Epidermal melanocyte (primary cell): ENCODE measurements around the gene CACNA1E.

Source experiments
- DNase-seq: peaks from one replicate; pipeline ENCODE4 v3.0.0; 2011; ENCODE audit warnings: low spot score; ENCODE audit not compliant: insufficient read length

The CACNA1E gene

DNA sequence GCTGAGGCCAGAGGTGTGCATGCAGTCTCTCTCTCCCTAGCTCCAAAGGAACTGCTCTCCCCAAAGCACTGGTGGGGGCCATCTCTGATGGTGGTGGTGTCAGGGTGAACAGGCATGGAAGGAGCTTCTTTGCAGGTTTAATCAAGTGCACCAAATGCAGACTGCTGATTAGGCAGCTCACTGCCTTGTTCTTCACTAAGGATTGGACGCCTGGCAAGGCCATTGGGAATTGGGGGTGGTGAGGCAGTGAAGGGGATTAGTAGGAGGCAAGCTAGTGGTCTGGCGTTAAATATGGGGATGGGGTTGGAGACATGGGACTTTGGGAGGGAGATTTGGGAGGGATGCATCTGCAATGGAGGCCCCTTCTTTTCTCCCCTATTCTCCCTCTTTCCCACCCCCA lies 1.5 kb downstream of the CACNA1E start:
- DNase-seq, result no peak

DNA sequence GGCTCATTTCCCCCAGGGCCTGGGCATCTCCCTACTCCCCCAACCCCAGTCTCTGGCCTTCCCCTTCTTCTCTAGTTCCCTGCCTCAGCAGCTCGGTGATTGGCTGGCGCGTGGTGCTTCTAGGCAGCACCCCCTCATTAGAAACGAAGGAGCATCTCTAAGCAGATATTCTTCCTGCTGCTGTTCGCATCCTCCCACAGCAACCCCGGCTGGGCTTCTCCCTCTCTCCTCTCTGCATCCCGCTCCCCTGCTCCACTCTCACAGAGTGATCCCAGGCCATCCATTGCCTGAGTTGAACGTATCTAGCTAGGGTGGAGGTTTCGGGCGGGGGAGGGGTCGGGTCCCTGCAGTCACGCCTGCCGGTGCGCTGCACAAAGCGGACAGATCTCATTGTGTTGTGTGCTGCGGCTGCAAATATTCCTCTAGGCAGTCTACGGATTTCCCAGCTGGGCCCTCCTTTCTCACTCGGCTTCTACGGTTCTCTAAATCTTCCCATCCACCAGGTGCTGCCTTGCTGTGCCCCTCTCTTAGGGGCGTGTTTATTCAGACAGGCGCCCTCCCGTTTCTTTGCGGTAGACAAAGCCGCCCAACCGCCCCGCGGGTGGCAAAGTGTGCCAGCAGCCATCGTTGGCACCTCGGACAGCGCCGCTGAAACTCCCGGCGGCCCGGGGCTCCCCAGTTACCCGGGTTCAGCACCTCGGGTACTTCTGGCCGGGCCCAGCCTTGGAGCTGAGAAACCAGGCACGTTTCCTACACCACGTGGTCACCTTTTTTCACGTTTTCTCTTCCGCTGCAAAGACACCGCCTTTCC lies 2.2 kb downstream of the CACNA1E start:
- no peak for DNase-seq

DNA sequence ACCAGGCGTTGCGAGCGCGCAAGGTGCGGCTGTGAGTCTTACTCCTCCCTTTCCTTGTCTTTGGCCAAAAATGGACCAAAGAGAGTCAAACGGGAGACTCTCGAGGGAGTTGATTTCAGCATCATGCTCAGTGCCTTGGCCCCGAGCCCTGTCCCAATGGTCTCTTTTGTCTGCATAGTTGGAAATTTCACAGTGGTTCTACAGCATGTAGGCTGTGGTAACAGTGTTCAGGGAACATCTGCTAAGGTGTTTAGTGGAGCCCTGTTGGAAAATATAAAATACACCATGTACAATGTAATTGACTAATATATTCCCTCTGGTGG lies 2.7 kb downstream of the CACNA1E start:
- DNase-seq, result no peak

- no peak for DNase-seq
Measured at GRCh38 chr1:181488866-181489265, 5.5 kb downstream of the CACNA1E start.

- DNase-seq, result no peak
Measured at GRCh38 chr1:181490276-181490675, 7.0 kb downstream of the CACNA1E start.

DNA sequence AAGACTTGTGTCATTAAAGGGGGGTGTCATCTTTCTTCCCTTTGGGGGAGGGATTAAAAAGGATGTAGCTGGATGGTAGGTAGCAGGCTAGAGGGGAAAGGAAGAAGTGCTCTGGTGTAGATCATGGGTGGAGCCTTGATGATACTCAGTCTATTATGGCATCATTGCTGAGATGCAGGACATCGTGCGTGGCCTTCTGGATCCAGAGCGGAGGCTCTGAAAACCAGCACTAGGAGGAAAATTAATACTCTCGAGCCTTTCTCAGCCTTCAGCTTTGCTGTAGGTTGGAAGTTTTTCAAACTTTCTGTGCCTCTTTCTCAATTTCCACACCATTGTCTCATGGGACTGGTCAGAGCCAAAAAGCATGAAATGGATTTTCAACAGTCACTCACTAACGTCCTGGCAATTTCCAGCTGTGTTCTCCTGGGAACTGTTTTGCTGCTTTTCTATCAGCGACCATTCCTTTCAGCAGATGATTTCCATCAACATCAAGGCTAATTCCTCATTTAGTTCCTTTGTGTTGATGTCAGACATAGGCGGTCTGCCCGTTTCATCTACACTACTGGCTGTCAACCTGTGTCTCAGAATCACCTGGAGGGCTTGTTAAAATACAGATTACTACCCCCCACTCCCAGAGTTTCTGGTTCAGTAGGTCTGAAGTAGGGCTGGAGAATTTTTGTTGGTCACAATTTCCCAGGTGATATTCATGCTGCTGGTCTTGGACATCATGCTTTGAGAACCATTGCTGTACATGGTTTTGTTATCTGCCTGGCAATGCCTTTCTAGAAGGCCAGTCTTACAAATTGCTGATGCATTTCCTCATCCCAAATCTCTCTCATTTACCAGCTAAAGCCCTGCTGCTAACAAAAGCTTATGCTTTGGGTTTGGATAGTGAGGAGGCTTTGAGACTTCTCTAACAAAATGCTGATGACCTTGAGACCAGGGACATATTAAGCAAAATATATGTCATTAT lies 7.7 kb downstream of the CACNA1E start:
- no peak for DNase-seq

DNA sequence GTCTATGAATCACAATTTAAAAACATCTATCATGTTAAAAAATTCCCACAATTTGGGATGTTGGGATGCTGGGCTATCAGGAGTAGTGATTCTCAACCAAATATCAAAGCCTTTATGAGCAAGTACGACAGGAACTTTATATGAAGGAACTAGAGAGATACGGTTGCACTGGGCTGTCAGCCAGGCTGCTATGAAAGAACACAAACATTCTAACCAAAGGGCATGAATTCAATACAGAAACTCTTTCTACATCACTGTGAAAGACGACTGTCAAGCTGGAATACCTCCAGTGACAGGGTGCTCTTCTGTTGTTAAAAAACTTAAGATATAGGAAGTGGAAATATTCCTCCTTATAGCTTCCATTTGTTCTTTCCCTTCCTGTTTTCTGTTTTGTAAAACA lies 9.8 kb downstream of the CACNA1E start:
- DNase-seq, result no peak

DNA sequence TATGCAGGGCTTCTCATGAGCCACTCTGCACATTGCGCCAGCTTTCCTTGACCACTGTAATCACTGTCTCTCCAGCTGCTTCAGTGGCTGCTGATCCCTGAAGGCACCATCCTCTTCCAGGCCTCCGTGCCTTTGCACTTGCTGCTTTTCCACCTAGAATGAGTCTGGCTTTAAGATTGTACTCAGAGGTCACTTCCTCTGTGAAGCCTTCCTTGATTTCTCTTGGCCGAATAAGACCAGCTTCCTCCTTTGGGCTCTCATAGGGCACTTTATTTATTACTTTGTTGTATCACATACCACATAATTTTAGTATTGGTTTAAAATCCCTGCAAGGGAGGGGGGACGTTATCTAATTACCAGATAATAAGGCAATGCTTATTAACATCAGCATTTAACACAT lies 10.6 kb downstream of the CACNA1E start:
- no peak for DNase-seq

DNA sequence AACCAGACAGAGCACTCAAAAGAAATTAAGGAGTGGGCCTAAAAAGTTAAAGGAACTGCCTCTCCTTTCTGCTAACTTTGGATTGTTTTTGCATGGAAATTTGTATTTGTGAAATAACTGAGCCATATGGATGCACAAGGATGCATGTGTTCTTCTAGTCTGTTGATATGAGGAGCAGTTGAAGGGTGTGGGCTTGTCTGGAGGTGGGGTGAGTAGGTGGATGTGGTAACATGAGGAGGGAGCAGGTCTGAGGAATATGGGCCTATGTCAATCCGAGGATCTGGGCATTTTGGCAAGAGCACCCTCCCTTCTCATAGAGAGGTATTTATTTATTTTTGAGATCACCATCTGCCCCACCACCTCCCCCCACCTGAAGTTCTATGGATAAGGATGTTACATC lies 13.4 kb downstream of the CACNA1E start:
- no peak for DNase-seq

DNA sequence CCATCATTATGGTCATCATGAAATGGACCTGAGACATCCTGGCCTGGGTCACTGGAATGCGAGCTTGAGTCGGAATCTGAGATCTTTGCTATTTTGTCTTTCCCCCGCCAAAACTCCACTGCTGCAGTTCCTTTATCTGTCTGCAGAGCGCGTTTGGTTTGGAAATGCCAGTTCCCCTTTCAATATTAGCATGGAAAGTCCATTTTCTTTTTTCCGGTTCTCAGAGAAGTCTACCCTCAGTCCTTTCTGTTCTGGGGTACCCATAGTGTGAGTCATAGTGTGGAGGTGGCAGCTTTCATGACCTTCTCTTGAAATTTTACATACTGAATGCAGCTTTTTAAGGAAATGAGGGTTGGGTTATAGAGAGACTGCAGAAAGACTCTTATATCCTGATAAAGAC lies 14.6 kb downstream of the CACNA1E start:
- no peak for DNase-seq

GRCh38 chr1:181499825-181500224 lies 16.5 kb downstream of the CACNA1E start:
- no peak for DNase-seq

GRCh38 chr1:181500636-181501035 lies 17.3 kb downstream of the CACNA1E start:
- no peak for DNase-seq

DNA sequence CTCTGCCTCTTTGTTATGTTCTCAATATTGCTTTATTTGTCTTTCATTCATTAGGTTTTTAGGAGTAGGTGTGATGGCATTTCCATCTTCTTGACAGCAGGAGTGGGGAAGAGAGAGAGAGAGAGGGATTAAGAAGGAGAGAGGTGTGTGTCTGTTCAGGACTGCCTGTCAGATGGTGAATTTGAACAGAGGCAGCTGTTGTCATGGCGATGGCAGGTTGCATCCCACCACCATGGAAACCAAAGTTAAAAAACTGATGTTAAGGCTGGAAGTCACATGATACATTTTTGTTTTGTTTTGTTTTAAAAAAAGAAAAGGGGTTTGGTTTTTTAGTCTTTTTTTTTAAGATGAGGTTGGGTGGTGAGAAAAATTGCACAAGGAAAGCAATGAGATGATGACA lies 18.3 kb downstream of the CACNA1E start:
- DNase-seq, result no peak

DNA sequence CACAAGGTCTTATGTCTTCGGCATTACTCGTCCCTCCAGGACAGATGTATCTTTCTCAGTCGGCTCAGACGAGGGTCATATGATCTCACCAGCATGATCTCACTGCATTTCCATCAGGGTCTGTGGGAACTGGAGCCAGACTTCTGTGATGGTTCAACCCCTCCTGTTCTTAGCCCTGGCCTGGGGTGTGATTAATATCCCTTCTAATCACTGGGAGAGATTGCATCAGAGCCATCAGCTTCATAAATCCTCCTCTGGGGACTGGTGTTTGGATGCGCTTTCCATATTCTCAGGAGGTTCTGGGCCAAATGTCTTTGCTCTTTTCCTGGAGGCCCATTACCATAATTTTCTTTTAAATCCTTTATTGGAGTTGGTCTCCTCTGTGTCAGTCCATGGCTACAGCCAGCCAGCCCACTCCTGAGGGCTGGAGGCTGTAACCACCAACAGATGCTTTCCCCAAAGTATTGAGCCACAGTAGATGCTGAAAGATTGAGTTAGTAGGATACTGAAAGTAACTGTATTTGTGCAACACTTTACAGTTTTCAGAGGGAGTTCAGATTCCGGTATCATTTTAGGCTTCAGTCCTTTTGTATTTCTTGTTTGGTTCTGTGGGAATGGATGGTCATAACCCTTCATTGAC lies 20.0 kb downstream of the CACNA1E start:
- no peak for DNase-seq

DNA sequence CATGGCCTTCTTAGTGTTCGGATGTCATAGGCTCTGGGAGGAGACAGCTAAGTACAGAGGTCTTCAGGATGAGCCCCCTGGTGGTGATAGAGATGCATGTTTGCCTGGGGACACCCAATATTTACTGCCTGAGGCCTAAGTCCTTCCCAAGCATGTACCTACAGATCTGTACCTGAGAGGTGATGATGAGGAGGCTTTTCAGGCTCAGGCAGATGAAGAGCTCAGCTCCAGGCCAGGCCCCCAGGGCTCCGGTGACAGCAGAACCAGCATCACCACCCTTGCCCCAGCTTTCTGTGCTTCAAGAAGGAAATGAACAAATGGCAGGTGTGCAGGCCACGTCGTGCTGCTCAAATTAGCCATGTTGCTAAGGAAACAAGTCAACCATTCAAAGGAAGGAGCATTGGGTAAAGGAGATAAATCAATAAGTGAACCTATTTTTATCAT lies 21.1 kb downstream of the CACNA1E start:
- DNase-seq, result no peak

DNA sequence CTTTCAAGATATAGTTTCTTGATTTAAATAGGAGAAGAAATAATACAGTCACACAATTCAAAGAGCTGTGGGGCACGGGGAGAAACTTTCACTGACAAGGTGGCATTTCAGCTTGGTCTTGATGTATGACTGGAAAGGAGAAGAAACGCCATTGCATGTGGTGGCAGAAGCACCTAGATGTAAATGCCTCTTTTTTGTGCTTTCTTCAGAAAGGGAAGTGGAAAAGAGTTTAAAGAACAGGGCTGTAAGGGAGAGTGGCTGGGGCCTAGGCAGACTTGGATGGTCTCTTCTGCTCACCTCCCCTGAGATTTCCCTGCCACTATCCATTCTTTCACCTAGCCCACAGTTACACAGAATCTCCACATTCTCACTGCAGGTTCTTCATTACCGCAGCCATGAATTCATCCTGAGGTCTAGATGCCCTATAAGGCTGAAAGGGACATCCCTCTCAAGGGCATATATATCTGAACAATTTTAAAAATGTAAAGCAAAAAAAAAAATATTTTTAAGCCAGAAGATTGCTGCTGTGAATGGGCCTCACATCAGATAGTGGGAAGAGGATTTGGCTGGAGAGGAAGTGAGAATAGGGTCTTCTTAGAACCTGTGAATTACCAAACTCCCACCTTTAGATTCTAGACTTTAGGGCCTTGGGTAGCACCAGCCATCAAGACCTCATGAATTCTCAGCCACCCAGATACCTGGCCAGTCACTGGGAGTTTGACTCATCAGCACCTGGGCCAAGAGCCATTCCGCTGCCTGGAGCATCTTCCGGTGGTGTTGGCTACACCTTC lies 23.4 kb downstream of the CACNA1E start:
- DNase-seq, result no peak

DNA sequence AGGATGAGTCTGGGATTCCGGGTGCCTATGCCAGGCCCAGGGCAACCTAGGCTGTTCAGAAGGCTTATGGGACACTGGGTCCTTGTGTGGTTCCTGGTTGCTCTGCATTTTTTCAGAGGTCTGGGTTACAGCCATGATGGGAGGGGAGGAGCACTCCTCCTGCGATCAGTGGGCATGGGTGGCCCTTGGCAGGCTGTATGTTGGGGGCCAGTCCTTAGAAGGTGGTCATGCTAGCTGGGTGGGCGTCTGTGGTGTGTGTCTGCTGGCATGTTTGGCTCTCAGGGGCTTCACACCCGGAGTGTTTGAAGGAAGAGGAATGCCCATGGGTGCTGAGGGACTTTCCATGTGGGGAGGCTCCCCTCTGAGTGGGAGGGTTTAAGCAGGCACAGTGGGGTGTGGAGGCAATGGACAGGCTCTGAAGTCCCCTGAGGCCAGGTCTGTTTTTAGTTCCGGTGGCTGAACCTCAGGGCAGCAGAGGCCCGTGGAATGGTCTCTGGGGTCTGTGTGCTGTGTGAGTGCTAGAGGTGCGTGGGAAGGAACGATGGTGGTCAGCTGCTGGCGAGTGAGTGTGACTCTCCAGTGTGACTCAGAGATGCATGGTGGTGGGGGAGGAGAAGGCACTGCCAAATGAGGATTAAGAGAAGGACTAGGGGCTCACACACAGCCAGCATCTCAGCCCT lies 25.3 kb downstream of the CACNA1E start:
- no peak for DNase-seq

- DNase-seq, result no peak
Measured at GRCh38 chr1:181513786-181514297, 30.5 kb downstream of the CACNA1E start.

- DNase-seq, result no peak
Measured at GRCh38 chr1:181514298-181515290, 31.3 kb downstream of the CACNA1E start.
